8988T (cell line): Measurements from ENCODE around the gene ABCA12.
"Not testable (repeated sequence)": the region's sequence is repeated elsewhere in the genome, so short reads cannot be mapped to it uniquely, and the experiment has no call there.

Experiments used
- DNase-seq: peaks from one replicate; pipeline ENCODE4 v3.0.0; 2011

The ABCA12 gene, protein sequence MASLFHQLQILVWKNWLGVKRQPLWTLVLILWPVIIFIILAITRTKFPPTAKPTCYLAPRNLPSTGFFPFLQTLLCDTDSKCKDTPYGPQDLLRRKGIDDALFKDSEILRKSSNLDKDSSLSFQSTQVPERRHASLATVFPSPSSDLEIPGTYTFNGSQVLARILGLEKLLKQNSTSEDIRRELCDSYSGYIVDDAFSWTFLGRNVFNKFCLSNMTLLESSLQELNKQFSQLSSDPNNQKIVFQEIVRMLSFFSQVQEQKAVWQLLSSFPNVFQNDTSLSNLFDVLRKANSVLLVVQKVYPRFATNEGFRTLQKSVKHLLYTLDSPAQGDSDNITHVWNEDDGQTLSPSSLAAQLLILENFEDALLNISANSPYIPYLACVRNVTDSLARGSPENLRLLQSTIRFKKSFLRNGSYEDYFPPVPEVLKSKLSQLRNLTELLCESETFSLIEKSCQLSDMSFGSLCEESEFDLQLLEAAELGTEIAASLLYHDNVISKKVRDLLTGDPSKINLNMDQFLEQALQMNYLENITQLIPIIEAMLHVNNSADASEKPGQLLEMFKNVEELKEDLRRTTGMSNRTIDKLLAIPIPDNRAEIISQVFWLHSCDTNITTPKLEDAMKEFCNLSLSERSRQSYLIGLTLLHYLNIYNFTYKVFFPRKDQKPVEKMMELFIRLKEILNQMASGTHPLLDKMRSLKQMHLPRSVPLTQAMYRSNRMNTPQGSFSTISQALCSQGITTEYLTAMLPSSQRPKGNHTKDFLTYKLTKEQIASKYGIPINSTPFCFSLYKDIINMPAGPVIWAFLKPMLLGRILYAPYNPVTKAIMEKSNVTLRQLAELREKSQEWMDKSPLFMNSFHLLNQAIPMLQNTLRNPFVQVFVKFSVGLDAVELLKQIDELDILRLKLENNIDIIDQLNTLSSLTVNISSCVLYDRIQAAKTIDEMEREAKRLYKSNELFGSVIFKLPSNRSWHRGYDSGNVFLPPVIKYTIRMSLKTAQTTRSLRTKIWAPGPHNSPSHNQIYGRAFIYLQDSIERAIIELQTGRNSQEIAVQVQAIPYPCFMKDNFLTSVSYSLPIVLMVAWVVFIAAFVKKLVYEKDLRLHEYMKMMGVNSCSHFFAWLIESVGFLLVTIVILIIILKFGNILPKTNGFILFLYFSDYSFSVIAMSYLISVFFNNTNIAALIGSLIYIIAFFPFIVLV (N-terminal part only)

DNA sequence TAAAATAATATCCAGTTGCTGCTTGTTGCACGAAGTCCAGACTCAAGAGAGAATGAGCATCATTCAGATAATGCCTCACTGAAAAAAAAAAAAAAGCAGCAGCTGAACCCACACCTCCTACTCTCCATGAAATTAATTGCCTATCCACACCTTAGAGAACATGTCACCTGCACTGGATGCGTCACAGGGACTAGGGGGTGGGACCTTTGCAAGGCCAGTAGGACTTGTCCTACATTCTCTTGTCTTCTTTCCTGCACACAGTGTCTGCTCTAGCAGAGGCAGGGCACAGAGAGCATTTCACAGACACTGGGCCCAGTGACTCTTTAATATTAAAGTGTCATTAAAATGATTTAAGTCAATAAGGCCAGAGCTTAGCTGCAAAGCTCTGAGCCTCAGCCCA lies at the start of gene ABCA12:
ABCA12 (minus strand) TSS at position 148 of the 400 bp plus-strand sequence. CDS start 418 bp downstream, outside the sequence.
- no peak for DNase-seq

DNA sequence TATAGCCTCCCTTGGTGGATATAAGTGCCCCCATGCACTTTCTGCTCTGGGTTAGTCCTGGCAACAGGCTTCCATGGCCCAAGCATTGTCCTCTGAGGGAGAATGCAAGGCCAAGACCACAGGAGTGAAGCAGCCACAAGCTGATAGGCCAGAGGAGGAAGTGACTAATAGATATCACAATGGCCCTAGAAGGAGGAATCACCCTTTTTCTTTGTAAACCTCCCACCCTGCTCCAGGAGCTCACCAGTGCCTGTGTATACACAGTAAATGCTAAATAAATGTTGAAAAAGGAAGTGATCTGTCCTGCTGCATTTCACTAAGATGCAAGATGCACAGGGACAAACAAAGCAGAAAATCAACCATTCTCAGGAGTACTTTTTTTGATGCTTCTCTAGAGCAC lies 49.7 kb upstream of the ABCA12 start:
- DNase-seq = no peak

DNA sequence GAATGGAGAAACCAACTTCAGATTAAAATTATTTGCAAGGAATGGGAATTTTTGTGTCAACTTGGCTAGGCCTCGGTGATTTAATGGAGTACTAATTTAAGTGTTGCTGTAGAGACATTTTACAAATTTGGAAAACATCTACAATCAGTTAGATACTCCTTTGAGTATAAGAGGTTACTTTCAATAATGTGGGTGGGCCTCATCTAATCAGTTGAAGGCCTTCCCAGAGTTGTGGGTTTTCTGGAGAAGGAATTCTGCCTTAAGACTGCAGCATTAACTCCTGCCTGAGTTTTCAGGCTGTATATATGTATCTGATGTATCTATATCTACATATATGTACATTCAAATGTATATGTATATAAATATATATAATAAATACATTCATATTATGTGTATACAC lies 47.6 kb upstream of the ABCA12 start:
- DNase-seq = no peak

DNA sequence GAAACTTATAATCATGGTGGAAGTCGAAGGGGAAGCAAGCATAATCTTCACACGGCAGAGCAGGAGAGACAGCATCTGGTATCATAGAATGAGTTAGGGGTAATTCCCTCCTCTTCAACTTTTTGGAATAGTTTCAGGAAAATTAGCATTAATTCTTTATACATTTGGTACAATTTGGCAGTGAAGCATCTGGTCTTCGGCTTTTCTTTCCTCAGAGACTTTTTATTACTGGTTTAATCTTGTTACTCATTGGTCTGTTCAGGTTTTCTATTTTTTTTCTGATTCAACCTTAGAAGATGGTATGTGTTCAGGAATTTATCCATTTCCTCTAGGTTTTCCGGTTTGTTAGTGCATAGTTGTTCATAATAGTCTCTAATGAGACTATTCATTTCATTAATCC lies 39.7 kb upstream of the ABCA12 start:
- DNase-seq = no peak

DNA sequence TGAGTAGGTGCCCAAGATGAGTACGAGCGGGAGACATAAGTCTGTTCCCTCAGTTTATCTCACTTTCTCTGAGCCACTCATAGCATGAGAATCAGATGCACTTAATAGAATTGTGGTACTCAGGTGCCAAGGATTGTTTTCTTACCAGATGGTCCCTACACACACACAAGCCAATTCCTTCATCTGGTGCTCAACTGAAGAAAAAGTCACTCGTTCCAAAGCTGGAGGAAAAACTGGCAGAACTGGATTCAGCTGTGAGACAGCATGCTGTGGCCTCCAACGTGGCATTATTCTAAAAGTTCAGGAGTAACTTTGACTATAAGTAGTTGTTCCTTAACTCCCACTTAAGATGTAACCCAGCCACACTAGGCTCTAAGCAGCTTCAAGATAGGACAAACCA lies 33.4 kb upstream of the ABCA12 start:
- DNase-seq = no peak

DNA sequence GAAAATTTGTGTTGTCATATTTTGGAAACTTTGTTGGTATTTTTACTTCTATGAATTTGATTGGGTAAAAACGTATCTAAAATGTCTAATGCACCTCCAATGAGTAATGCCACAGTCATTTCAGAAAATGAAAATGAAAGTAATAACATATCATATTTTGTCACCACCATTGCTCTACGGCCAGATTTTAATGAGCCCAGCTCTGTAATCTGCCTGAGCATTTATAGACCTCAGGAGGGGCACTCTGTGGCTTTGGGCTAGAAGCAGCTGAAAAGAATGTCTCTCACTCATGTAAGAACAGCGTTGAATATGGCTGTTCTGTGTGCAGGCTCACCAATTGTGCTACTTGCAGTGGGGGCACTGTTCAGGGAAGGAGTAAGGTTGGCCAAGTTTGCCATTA lies 32.7 kb upstream of the ABCA12 start:
- DNase-seq = no peak

DNA sequence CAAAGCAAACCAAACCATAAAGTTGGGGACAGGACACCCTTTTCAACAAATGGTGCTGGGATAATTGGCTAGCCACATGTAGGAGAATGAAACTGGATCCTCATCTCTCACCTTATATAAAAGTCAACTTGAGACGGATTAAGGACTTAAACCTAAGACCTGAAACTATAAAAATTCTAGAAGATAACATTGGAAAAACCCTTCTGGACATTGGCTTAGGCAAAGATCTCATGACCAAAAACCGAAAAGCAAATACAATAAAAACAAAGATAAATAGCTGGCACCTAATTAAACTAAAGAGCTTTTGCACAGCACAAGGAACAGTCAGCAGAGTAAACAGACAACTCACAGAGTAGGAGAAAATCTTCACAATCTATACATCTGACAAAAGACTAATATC lies 28.1 kb upstream of the ABCA12 start:
- not testable (repeated sequence) for DNase-seq

DNA sequence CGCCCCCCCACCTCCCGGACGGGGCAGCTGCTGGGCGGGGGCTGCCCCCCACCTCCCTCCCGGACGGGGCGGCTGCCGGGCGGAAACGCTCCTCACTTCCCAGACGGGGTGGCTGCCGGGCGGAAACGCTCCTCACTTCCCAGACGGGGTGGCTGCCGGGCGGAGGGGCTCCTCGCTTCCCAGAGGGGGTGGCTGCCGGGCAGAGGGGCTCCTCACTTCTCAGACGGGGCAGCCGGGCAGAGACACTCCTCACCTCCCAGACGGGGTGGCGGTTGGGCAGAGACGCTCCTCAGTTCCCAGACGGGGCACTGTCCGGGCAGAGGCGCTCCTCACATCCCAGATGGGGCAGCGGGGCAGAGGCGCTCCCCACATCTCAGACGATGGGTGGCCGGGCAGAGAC lies 24.9 kb upstream of the ABCA12 start:
- DNase-seq = not testable (repeated sequence)

DNA sequence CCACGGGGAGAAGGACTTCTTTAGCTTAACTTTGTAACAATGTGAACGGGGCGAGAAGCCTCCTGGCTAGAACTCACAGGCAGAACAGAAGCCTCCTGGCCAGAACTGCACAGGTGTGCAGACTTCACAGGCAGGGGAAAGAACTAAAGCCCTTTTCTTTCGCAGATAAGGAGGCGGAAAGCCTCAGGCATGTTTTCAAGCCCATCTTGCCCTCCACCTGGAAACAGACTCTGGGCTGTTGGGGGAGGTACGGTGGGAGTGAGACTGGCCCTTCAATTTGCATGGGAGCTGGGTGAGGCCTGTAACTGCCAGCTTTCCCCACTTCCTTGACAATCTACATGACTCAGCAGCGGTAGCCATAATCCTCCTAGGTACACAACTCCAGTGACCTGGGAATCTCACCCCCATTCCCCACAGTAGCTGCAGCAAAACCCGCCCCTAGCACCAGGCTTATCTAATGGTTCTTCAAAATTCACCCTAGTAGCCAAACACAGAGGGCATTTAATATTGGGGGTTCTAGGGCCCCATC lies 22.9 kb upstream of the ABCA12 start:
- DNase-seq = no peak

DNA sequence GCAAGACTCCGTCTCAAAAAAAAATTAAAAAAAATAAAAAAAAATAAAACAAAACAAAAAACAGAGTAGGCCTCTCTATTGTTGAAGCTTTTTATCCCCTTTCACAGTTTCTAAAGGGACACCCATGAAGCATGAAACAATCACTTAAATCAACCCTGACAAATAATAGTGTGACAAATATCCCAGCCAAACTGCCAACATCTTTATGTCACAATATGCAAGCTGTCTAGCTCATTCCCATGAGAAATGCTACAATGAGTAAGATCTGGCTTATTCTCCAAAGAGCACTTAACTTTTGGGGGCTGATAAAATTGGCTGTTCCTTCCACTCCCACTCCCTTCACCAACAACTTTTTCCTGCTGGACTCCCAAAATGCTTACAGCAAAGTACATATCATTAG lies 21.7 kb upstream of the ABCA12 start:
- DNase-seq = no peak

DNA sequence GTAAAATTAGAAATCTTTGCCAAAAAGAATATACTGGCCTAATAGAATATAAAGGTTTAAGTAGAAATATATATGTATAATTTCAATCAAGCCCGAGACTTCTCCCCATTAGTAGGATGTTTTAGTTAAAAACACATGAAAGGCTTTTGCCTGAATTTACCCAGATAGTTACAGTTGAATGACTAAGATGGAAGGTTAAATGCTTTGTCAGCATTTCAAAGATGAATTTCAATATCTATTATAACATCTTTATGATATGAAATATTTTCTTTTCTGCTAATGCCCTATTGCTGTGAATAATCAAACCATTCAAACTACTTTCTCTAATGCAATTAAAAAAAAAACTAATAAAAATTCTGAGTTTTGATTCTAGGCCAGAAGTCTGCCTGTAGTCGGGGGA lies 18.0 kb upstream of the ABCA12 start:
- no peak for DNase-seq

DNA sequence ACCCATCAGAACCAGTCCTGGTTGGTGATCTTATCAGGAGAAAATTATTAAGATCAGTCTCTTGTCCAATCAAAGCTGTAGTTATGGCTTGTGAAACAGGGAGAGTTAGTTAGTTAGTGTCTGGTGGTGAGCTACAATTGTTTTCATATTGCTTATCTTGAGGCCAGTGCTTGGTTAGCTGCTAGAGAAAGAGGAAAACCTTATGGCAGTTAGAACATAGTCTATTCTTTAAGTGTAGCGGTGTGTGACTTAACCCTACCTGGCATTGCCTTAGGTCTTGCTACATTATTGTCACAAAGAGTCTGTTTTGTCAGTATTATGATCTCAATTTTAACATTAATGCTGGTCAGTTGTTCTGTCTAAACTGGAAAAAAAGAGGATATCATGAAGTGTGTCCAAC lies 11.5 kb upstream of the ABCA12 start:
- no peak for DNase-seq

DNA sequence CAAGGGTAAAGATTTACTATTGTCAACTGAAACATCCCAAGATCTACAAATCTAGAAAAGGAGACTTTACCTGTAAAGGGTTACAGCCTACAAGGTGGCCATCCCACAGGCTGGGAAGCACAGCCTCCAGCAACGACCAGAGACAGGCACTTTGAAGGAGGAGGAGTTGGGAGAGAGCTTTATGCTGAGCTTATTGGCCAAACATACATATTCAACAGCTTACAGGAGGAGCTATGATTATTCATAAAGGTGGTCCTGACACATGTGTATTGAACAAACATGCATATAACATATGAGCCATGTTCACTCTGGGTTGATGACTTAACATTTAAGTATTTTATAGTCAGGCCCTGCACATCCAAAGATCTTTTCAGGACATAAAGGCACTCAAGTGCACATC lies 11.1 kb upstream of the ABCA12 start:
- DNase-seq = no peak

DNA sequence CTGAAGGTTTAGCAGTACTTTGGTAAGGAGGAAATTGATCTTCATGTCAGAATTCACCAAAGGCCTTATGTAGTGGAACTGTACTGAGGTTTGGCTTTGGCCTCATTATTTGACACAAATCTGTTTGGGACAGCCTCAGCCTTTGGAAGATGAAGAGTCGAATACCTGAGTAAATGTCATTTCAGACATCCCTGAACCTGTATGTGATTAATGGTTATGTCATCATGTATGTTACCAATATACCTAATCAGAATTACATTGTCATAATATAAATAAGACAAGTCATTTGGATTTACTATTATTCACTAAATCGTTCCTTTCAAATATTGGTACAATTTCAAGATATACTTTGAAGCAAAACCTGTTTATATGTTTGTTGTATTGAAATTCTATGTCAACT lies 10.6 kb upstream of the ABCA12 start:
- no peak for DNase-seq

DNA sequence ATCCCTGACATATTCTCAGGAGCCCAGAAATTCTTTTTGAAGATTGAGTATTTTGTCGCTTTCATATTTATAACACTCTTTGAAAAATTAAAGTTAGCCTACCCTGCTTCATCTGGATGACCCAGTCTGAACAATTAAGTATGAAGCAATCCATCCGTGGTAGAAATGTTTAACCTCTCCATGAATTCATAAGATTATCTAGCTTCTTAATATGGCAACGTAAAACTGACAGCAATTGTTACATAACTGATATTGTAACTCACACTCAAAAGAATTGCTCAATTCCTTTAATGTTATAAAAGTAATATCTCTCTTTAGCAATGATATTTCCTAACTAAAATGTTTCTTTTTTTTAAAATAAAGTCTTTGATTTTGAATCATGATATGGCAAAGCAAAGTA lies 7.2 kb upstream of the ABCA12 start:
- DNase-seq = no peak

DNA sequence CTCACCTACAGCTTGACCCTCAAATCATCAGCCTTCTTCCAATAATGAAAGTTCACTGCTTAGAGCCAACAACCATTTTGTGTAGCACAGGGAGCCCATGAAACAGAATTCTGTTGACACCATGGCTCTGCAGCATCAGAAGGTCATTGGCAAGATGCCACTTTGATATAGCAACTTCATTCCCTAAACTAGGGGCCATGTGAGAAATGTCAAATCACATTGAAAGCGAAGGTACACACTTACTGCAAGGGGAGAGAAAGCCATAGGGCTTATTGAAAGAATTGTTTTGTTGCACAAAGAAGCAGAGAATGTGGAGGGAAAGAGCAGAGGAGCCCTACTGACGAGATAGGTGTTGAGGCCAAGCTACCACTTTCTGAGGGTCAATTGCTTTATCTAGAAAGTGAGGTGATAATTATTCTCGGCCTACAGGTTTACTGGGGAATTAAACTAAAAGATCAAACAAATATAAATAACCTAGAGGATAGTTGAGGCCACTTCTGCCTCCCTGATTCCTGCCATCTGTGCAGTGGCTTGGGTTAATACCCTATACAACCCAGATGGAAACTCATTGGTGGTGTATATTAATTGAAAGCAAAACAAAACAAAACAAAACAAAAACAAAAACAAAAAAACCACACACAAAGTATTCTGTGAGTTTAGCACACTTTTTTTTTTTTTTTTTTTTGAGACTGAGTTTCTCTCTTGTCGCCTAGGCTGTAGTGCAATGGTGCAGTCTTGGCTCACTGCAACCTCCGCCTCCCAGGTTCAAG lies 5.9 kb upstream of the ABCA12 start:
- DNase-seq = no peak

DNA sequence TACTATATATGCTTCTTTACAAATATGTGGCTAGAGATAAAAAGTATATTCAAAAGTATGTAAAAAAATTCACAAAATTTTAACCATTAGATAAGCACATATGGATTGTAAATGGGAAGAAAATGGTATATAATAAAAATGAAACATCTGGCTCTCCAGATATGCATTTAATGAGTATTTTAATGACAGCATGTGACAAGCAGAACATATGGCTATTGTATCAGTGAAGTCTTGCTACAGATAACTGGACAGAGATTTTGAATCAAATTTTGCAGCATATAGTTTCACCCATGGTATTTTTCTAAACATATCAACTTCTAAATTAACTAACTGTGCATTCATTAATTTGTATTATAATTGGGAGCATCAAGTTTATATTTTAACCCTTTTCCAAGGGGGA lies 5.0 kb upstream of the ABCA12 start:
- DNase-seq = no peak

DNA sequence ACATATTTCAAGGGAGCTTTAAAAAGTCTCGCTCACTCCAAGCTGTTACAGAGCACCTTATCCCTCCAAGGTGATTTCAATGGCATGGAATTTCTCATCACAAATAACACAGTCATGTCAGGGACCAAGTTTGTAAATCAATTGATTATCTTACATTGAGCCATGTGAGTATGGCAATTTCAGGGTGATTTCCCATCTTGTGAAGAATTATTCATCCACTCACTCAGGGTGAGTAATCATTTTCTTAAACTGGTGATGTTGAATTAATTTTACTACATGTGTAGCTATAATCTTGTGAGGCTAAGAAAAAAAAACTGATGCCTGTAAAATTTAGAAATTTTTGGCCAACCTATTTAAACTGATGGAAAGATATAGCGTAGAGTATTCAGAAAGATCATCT lies 3.3 kb upstream of the ABCA12 start:
- DNase-seq = no peak

DNA sequence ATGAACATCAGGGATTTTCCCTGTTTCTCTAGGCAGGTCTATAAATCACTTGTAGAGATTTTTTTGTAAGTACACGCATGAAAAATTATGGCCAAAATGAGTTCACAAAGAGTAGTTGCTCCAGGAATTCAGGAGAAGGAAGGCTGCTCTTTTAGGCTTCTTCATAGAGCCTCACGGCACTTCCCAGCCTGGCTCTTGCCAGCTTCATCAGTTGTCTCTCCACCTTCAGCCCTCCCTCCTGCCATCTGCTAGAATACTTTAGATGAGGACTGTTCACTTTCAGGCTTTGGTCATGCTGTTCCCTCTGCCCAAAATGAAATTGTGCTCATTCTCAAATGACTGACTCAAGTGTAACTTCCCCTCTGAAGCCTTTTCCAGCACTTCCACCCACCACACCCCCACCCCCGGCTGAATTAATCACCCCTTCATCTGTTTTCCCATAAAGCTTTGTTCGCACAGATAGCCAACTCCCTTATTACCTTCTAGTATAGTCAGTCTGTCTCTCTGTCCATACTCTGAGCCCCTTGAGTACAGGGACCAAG lies 1.8 kb upstream of the ABCA12 start:
- DNase-seq = no peak

DNA sequence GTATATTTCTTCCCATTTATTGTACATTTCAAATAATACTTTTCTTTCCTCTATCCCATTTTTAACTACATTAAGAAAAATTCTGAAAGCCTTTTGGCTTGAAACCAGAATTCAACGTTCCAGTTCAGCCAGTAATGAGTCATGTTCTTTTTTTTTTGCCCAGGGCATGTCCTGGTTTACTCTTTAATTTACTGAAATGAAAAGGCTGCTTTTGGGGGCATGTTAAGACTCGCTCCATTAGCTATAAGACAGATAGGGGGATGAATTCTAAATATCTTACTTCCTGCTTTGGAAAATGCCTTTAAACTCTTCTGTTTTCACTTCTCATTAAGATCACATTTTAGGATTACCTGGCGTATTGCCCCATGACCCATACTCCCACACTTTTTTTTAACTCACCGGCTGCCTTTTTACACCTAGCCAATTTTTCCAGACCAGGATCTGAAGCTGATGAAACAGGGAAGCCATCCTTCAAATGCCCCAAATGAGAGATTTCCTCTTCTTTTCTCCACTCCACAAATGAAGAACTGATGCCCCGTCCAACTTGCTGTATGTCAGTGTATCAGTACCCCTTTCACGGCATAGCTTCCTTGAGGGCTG lies 585 bp downstream of the ABCA12 start:
- no peak for DNase-seq

DNA sequence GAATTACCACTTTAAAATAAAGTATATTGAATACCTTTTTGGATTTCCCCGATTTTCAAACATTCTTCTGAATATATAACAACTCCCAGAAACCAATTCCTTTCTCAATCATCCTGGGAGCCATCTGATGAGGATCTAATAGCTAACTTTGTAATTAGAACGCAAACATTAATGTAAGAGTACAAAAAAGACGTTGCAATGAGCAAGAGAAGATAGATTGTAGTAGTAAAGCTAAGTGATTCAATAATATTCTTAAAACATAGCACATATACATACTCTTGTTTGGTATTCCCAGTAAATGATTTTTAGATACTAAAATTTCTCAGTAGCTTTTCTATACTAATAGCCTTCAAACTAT lies 1.1 kb downstream of the ABCA12 start:
- no peak for DNase-seq
